ENCODE measurements around the gene SLC8B1. TPM values are rescaled to one million over a fixed set of nuclear protein-coding genes. Genes with fewer than 3 reads are reported as not detected.

The SLC8B1 gene
- total RNA-seq, 1 donor from 2014 or later, result 41.9 TPM

- intact Hi-C loops (cut with micrococcal nuclease), result no loop called here
Observed at GRCh38 chr12:113249546-113249945, 85.4 kb downstream of the SLC8B1 start.

DNA sequence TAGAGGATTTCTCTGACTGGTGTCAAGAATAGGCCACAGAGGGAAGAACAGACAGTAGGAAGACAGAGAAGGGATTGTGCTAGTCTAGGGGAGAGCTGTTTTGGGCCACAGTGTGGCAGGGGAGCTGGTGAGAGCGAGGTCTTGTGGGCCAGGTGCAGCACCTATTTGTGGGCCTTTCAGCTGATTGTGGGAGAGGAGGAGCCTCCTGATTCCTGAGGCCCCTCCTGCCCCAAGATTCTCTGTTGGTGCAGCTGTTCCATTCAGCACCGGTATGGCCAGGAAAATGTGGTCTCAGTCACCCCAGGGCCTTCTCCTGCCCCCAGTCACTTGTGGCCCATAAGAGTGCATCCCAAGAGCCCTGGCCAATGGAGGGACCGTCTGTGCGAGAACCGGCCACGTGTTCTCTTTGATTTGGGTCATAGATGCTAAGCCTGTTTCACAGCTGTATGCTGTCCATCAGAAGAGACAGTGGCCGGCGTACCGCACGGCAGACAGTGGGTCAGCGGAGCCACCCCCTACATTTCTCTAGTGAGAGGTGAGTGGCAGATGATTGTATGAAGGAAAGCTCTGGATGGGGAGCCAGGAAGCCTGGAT, 86.0 kb downstream of the SLC8B1 start:
- intact Hi-C loops (cut with micrococcal nuclease), result no loop called here

Other genes starting within 250 kb of the SLC8B1 start
- gene RASAL1, start 199.3 kb downstream of the SLC8B1 start, total RNA-seq, result 0.10 TPM in 1 of 2 replicates, not detected in the other
- gene CFAP73, start 185.4 kb downstream of the SLC8B1 start, total RNA-seq, result 0.22 and 0.25 TPM in 2 replicates
- gene DDX54, start 149.6 kb downstream of the SLC8B1 start, total RNA-seq, result 71.4 and 85.8 TPM in 2 replicates
- gene RITA1, start 149.4 kb downstream of the SLC8B1 start, total RNA-seq, result 25.1 and 26.0 TPM in 2 replicates
- gene TPCN1, start 113.6 kb downstream of the SLC8B1 start, total RNA-seq, result 51.4 and 57.5 TPM in 2 replicates
- 16.8 and 17.9 TPM in 2 replicates for gene PLBD2, start 23.5 kb upstream of the SLC8B1 start, total RNA-seq
- gene SDS, start 68.8 kb upstream of the SLC8B1 start, total RNA-seq, result not detected in 2 replicates
- 1.3 and 2.4 TPM in 2 replicates for gene SDSL, start 87.3 kb upstream of the SLC8B1 start, total RNA-seq
- not detected in 2 replicates for gene LHX5, start 136.8 kb upstream of the SLC8B1 start, total RNA-seq

Data from T-helper 1 cell treated with Interleukin-12 subunit alpha and Interleukin-12 subunit beta and Interleukin-4 antibody, amounts not matched to agents 30 ng/mL and 1 ng/mL, for 36 hours (primary cell).